Ovary (tissue), 9 donors: Measurements from ENCODE around the gene FARS2. TPM values are rescaled to one million over a fixed set of nuclear protein-coding genes. Genes with fewer than 3 reads are reported as not detected.
"Not testable (repeated sequence)": the region's sequence is repeated elsewhere in the genome, so short reads cannot be mapped to it uniquely, and the experiment has no call there.

Experiments used
- DNase-seq, 5 donors: peaks; one replicate each; pipeline ENCODE4 v3.0.0-alpha.2; 2019 to 2020
- H3K27ac ChIP-seq, 2 donors: fragments of 200-600 bp; one replicate each; pipeline versions ENCODE4 v1.5.1 to v1.8.0; 2019 to 2022
- H3K27me3 ChIP-seq: fragments of 200-600 bp; one replicate; pipeline ENCODE4 v1.8.0; 2022
- H3K36me3 ChIP-seq: fragments of 200-600 bp; sonication (generic); one replicate; pipeline ENCODE4 v1.5.1; 2019
- H3K4me1 ChIP-seq: one replicate; pipeline ENCODE4 v1.8.1; 2013; ENCODE audit warnings: mild to moderate bottlenecking, moderate library complexity; ENCODE audit not compliant: insufficient read depth
- H3K4me3 ChIP-seq: fragments of 200-600 bp; sonication (generic); one replicate; pipeline ENCODE4 v1.5.1; 2017
- H3K9me3 ChIP-seq, 2 donors: fragments of 200-600 bp in 1 of 2; sonication (generic) in 1 of 2; one replicate each; pipeline versions ENCODE4 v1.5.1 to v1.8.1; 2013 to 2019; ENCODE audit warnings: mild to moderate bottlenecking in 1 of 2, moderate library complexity in 1 of 2
- CTCF ChIP-seq, 3 donors: fragments of 450-650 bp in 2 of 3; fragments of 200-600 bp in 1 of 3; IDR thresholded peaks; one replicate each; pipeline versions ENCODE4 v1.5.1 to v1.8.0; 2016 to 2022; ENCODE audit warnings: antibody characterized with exemption in 3 of 3, mild to moderate bottlenecking in 1 of 3
- EP300 ChIP-seq: sonication (generic); formaldehyde crosslinking; IDR thresholded peaks from one replicate; pipeline ENCODE4 v1.6.1; 2017; ENCODE audit warnings: antibody characterized with exemption
- POLR2A ChIP-seq: fragments of 450-650 bp; IDR thresholded peaks from one replicate; pipeline ENCODE4 v1.6.1; 2017; ENCODE audit warnings: antibody characterized with exemption, mild to moderate bottlenecking, moderate library complexity
- WGBS, 3 donors: extraction: QIAGEN DNeasy Blood & Tissue Kit in 1 of 3; methylation state at CpG; one replicate each; pipeline versions ENCODE4 v1.1.5 to v1.1.7; 2013 to 2017; 5-methylcytosine and 5-hydroxymethylcytosine counted together
- intact Hi-C, 4 donors: fragments of 100-400 bp; cut with DNase I; formaldehyde crosslinking; loops; one replicate each; pipeline versions ENCODE4 v1.11.0 to v1.15.1; 2022 to 2023
- polyA plus RNA-seq, 2 donors: library from polyadenylated mRNA; stranded (reverse); fragments of 200-250 nt in 1 of 2; fragments of 350-450 nt in 1 of 2; fragmentation: Illumina TruSeq in 1 of 2; extraction: RNeasy Lipid Tissue Mini Kit (QIAGEN cat#74804) in 1 of 2; gene quantifications; one replicate each; pipeline ENCODE4 v1.2.3, GENCODE V29; 2013 to 2014
- total RNA-seq, 7 donors: library from RNA; depleted of rRNA in 2 of 7; stranded (reverse); fragments of >200 nt in 2 of 7; fragmentation: NEBNext Ultra II Directional in 3 of 7; extraction: Animal tissue kit (Norgen Biotek cat#: 25700) in 3 of 7; gene quantifications; one replicate each; pipeline versions ENCODE4 v1.1.0 to v1.2.4, GENCODE V29; 2016 to 2023
- donor health status: DM: no; HTN: no; CAD: no; lungs with moderate emphysema.
- donor health status: DM: no; HTN: no; CAD: no.
- donor health status: Bipolar disorder and iron deficiency.
- donor health status: DM: yes; HTN: yes; CAD: no.
- donor health status: DM: no; HTN: no; CAD: no.
- donor health status: DM: yes; HTN: yes; CAD: no.

The FARS2 gene
- total and polyA plus RNA-seq, 9 donors: 9.2 to 17.5 (median 11.0) TPM

GRCh38 chr6:5682530-5682929, 421.2 kb downstream of the FARS2 start:
- intact Hi-C loops: no loop called here
- no peak for DNase-seq
- TF ChIP-seq POLR2A: no peak
- TF ChIP-seq EP300: no peak
- TF ChIP-seq CTCF (IDR thresholded peaks at IDR 0.05): no peak
- 92 to 97% (median 94%) methylated on average over 4 of the region's 4 CpGs for WGBS, 3 donors
- Histone ChIP-seq H3K9me3 (no peaks in the 10 kb centered on the region), H3K27ac (no peak overlapping the region), H3K36me3 (no peaks in the 10 kb centered on the region), H3K27me3 (no peaks in the 10 kb centered on the region), H3K4me3 (no peak overlapping the region), H3K4me1 (no peaks in the 10 kb centered on the region)

GRCh38 chr6:5683747-5684146, 422.4 kb downstream of the FARS2 start:
- DNase-seq, H3K36me3 ChIP-seq, intact Hi-C loops, H3K4me1 ChIP-seq, H3K4me3 ChIP-seq, H3K9me3 ChIP-seq, H3K27ac ChIP-seq, H3K27me3 ChIP-seq: not testable (repeated sequence)
- 76 to 86% (median 78%) methylated on average over 5 of the region's 5 CpGs for WGBS, 3 donors

GRCh38 chr6:5684320-5685053, 423.2 kb downstream of the FARS2 start:
- Histone ChIP-seq H3K4me3 (no peak overlapping the region), H3K27me3 (no peaks in the 10 kb centered on the region), H3K27ac (no peak overlapping the region), H3K4me1 (no peaks in the 10 kb centered on the region), H3K9me3 (no peaks in the 10 kb centered on the region), H3K36me3 (no peaks in the 10 kb centered on the region)
- intact Hi-C loops: no loop called here
- no peak for DNase-seq
- WGBS, 3 donors: 70 to 87% (median 78%) methylated on average over 6 of the region's 6 CpGs
- no peak for TF ChIP-seq CTCF (IDR thresholded peaks at IDR 0.05)
- TF ChIP-seq EP300: no peak
- TF ChIP-seq POLR2A: no peak

- 86 to 90% (median 89%) methylated on average over 13 of the region's 13 CpGs for WGBS, 3 donors
- intact Hi-C loops: no loop called here
- no peaks in the 10 kb centered on the region for H3K27me3 ChIP-seq
- TF ChIP-seq EP300 (no peak), POLR2A (no peak)
- no peak for DNase-seq
- no peaks in the 10 kb centered on the region for H3K4me1 ChIP-seq
- H3K36me3 ChIP-seq: no peaks in the 10 kb centered on the region
- H3K9me3 ChIP-seq: no peaks in the 10 kb centered on the region
- H3K27ac ChIP-seq: no peak overlapping the region
- no peak overlapping the region for H3K4me3 ChIP-seq
Measured at GRCh38 chr6:5693225-5694145, 432.2 kb downstream of the FARS2 start.

GRCh38 chr6:5695260-5696245, 434.2 kb downstream of the FARS2 start:
- no peak for DNase-seq
- Histone ChIP-seq H3K9me3 (no peaks in the 10 kb centered on the region), H3K27ac (no peak overlapping the region), H3K4me1 (no peaks in the 10 kb centered on the region), H3K4me3 (no peak overlapping the region), H3K27me3 (no peaks in the 10 kb centered on the region), H3K36me3 (no peaks in the 10 kb centered on the region)
- TF ChIP-seq EP300: no peak
- no peak for TF ChIP-seq CTCF (IDR thresholded peaks at IDR 0.05)
- no peak for TF ChIP-seq POLR2A
- intact Hi-C loops: no loop called here
- WGBS, 3 donors: 55 to 56% (median 56%) methylated on average over 12 of the region's 12 CpGs
